Gastroesophageal sphincter (tissue), 4 donors: ENCODE measurements around the gene ABHD8. TPM values are rescaled to one million over a fixed set of nuclear protein-coding genes. Genes with fewer than 3 reads are reported as not detected.

Experiments
- ATAC-seq: fragments of 150-250 bp; one replicate; pipeline ENCODE4 v1.9.1; 2016; ENCODE audit warnings: mild to moderate bottlenecking, moderate library complexity
- H3K27ac ChIP-seq, 4 donors: fragments of 200-600 bp; sonication (generic) in 3 of 4; 1 replicate in 3 of 4; 2 replicates in 1 of 4; pipeline ENCODE4 v1.5.1; 2016 to 2019
- H3K27me3 ChIP-seq: fragments of 200-600 bp; sonication (generic); one replicate; pipeline ENCODE4 v1.5.1; 2019
- H3K36me3 ChIP-seq, 2 donors: fragments of 200-600 bp; sonication (generic); one replicate each; pipeline ENCODE4 v1.5.1; 2019; ENCODE audit warnings: control low read depth in 1 of 2
- H3K4me1 ChIP-seq, 3 donors: fragments of 200-600 bp; sonication (generic); 1 replicate in 2 of 3; 2 replicates in 1 of 3; pipeline ENCODE4 v1.5.1; 2016 to 2019; ENCODE audit warnings: control low read depth in 2 of 3
- H3K4me3 ChIP-seq, 2 donors: fragments of 200-600 bp; sonication (generic); one replicate each; pipeline ENCODE4 v1.5.1; 2019; ENCODE audit warnings: mild to moderate bottlenecking in 1 of 2, moderate library complexity in 1 of 2
- H3K9me3 ChIP-seq, 3 donors: fragments of 200-600 bp; sonication (generic); one replicate each; pipeline ENCODE4 v1.5.1; 2017 to 2019; ENCODE audit warnings: control low read depth in 2 of 3
- EP300 ChIP-seq: sonication (generic); formaldehyde crosslinking; IDR thresholded peaks from one replicate; pipeline ENCODE4 v1.6.1; 2017; ENCODE audit warnings: antibody characterized with exemption, mild to moderate bottlenecking
- POLR2A ChIP-seq, 2 donors: fragments of 450-650 bp; IDR thresholded peaks; one replicate each; pipeline ENCODE4 v1.6.1; 2017; ENCODE audit warnings: antibody characterized with exemption in 2 of 2, mild to moderate bottlenecking in 2 of 2, moderate library complexity in 1 of 2
- POLR2AphosphoS5 ChIP-seq: sonication (generic); formaldehyde crosslinking; IDR thresholded peaks from one replicate; pipeline ENCODE4 v1.6.1; 2017; ENCODE audit warnings: antibody characterized with exemption
- WGBS, 2 donors: methylation state at CpG; one replicate each; pipeline ENCODE4 v1.1.5; 2018; ENCODE audit warnings: low coverage in 1 of 2; 5-methylcytosine and 5-hydroxymethylcytosine counted together
- total RNA-seq, 4 donors: library from RNA; depleted of rRNA; stranded (reverse); fragments of >200 nt; gene quantifications; one replicate each; pipeline ENCODE4 v1.1.0, GENCODE V29; 2016
- TF ChIP-seq, protein P1 (sequence below), 4 experiments: fragments of 200-600 bp in 2 of 4; fragments of 450-650 bp in 2 of 4; sonication (generic) in 1 of 4; IDR thresholded peaks; one replicate each; pipeline ENCODE4 v1.5.1; 2017 to 2019; ENCODE audit warnings: antibody characterized with exemption in 4 of 4, mild to moderate bottlenecking in 2 of 4, moderate library complexity in 2 of 4

ABHD8 gene
- total RNA-seq, 4 donors from 2014 or later: 13.2 to 34.4 (median 24.3) TPM

DNA sequence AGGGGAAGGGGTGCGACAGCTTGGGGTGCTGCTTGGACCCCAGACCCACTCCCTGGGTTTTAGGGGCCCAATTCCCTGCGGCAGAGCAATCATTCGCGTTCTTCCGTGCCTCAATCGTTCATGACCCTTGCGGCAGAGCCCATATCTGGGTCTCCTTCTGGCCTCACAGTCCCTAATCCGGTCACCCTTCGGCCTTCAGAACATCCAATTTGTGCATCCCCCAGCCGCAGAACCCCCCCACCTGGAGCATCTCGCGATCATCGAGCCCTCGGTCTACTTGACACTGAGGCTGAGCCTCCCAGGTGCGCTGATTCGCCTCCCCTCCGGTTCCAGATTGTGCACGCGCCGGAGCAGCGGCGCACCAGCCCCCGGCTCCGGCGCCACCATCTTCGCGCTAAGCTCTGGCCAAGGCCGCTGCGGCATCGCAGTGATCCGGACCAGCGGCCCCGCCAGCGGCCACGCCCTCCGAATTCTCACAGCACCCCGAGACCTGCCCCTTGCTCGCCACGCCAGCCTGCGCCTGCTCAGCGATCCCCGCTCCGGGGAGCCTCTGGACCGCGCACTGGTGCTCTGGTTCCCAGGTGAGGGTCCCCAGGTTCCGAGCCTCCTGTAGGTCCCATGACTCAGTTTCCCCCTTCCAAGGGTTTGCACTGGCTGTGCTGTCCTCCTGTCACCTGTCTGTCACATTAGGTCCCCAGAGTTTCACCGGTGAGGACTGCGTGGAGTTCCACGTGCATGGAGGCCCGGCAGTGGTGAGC, 34.6 kb upstream of the ABHD8 start:
- TF ChIP-seq POLR2AphosphoS5 (no peak), POLR2A (IDR thresholded peaks at IDR 0.05) (no peak), EP300 (no peak)
- TF ChIP-seq, protein P1, sequence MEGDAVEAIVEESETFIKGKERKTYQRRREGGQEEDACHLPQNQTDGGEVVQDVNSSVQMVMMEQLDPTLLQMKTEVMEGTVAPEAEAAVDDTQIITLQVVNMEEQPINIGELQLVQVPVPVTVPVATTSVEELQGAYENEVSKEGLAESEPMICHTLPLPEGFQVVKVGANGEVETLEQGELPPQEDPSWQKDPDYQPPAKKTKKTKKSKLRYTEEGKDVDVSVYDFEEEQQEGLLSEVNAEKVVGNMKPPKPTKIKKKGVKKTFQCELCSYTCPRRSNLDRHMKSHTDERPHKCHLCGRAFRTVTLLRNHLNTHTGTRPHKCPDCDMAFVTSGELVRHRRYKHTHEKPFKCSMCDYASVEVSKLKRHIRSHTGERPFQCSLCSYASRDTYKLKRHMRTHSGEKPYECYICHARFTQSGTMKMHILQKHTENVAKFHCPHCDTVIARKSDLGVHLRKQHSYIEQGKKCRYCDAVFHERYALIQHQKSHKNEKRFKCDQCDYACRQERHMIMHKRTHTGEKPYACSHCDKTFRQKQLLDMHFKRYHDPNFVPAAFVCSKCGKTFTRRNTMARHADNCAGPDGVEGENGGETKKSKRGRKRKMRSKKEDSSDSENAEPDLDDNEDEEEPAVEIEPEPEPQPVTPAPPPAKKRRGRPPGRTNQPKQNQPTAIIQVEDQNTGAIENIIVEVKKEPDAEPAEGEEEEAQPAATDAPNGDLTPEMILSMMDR (IDR thresholded peaks at IDR 0.05): no peak
- ATAC-seq: no peak
- H3K4me1 ChIP-seq: peaks cover 0 to 49% (median 24%) of the 10 kb centered on the region in 3 donors
- H3K36me3 ChIP-seq: peaks cover 0 to 34% of the 10 kb centered on the region in 2 donors
- no peaks in the 10 kb centered on the region for H3K27me3 ChIP-seq
- H3K9me3 ChIP-seq: no peaks in the 10 kb centered on the region
- H3K4me3 ChIP-seq: peak overlapping the region; percentile 69 to 83
- H3K27ac ChIP-seq: peak overlapping the region in 3 of 4 donors; percentile 88 to 97 (median 92)
- WGBS, 2 donors: 0% methylated on average over 6 to 8 of the region's 50 CpGs

DNA sequence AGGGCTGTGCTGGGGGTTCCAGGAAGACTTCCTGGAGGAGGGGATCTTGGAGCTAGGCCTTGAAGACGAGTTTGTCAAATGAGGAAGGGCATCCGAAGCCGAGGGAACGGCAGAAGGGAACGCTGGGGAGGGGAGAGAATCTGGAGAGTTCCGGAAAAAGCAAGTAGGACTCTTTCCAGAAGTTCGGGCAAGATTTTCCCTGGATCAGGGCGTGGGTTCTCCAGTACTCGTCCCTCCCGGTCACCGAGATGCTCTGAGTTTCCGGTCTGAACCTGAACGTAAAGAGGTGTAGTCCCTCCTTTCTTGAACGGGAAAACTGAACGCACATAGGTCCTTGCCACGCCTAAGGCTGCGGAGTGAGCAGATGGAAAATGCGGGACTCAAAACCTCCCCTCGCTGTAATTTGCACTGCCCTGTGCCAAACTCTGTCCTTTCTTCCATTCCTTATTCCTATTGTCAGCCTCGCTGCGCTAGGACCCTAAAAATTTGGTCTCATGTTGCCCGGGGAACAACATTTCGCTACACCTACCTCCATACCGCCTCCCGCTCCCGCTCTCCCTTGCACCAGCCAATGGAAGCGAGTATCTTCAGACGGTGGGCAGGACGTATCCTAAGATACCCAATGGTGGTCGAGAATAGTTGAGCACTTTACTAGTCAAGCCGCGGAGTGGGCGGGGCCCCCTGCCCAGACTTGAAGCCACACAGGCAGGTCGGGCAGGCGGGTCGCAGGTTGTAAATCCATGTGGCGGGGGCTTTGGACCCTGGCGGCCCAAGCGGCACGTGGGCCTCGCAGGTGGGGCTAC, 33.8 kb upstream of the ABHD8 start, which contains the start of gene GTPBP3:
Gene GTPBP3, plus strand, starts transcription at position 682 of the 803 bp plus-strand sequence. Its CDS starts 59 bp downstream, at position 741.
- Histone ChIP-seq H3K4me3 (peak within 1 kb of the TSS; percentile 69 to 83), H3K27ac (peak within 1 kb of the TSS; percentile 81 to 97 (median 90)), H3K27me3 (no peaks in the 10 kb centered on the region), H3K36me3 (peaks cover 0 to 29% of the 10 kb centered on the region in 2 donors), H3K4me1 (peaks cover 0 to 50% (median 24%) of the 10 kb centered on the region in 3 donors), H3K9me3 (no peaks in the 10 kb centered on the region)
- peak; percentile 8 to 25 for TF ChIP-seq POLR2A (IDR thresholded peaks at IDR 0.05)
- peak; percentile 25 for TF ChIP-seq POLR2AphosphoS5
- TF ChIP-seq, protein P1 (IDR thresholded peaks at IDR 0.05): no peak
- no peak for TF ChIP-seq EP300
- peak; percentile 93 for ATAC-seq
- WGBS, 2 donors: 1 to 4% methylated on average over 11 to 26 of the region's 41 CpGs

DNA sequence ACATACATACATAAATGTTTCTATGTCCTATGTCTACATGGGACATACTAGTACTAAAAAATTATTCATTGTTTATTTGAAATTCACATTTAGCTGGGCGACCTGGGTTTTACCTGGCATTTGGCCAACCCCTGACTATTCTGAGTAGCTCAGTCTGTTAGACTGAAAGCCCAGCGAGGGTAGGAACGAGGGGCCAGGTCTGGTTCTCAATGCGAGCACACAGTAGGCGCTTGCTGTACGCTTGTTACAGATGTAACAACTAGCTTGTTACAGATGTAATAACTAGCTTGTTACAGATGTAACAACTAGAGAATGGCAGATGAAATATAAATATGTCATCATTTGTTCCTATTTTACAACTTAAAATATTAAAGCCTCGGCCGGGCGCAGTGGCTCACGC, 32.4 kb upstream of the ABHD8 start:
- Histone ChIP-seq H3K4me3 (no peak overlapping the region), H3K9me3 (no peaks in the 10 kb centered on the region), H3K4me1 (peaks cover 0 to 50% (median 24%) of the 10 kb centered on the region in 3 donors), H3K27me3 (peaks cover 10% of the 10 kb centered on the region), H3K36me3 (peaks cover 0 to 22% of the 10 kb centered on the region in 2 donors), H3K27ac (peak overlapping the region in 1 of 4 donors; percentile 63)
- no peak for ATAC-seq
- 62 to 69% methylated on average over 9 to 10 of the region's 10 CpGs for WGBS, 2 donors
- no peak for TF ChIP-seq POLR2A (IDR thresholded peaks at IDR 0.05)
- TF ChIP-seq, protein P1 (IDR thresholded peaks at IDR 0.05): no peak
- TF ChIP-seq POLR2AphosphoS5: no peak
- TF ChIP-seq EP300: no peak

DNA sequence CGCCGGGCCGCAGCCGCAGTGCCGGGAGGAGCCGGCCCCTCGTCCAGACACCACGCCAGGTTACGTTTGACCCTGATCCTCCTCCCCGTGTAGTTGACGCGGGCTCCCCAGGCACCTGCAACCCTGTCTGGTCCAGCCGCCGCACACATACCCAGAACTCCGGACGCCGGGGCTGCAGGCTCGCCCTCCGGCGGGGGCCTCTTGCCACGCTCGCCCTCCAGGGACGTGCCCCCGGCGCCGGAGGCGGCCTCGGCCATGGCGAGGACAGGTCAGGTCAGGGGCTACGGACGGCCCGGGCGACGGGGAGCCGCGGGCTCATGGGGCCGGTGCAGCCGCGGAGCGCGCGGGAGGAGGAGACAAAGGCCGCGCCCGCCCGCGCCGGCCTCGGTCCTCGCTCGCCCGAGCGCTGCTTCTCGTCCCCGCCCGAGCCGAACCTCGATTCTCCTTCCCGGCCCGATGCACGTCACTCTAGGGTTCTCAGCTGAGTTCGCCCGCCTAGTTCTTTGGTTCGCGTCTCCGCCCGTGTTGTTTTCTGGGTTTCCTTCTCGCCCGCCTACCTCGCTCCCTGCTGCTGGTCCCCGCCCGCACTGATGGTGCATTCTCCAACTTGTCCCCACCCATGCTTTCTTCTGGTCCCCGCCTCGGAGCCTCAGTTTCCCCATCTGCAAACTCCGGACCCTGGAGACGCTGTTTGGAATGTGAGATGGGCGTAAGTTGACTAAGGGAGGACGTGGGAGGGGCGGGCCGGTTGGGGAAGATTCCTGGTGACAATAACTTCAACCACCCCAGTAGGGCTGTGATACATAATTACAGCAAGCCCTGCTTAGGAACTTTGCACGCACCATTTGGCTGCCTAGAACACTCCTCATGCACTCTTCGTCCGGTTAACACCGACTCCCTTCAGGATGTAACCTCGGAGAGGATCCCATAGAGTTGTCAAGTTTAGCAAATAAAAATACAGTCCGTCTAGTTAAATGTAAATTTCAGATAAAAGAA, 31.5 kb upstream of the ABHD8 start, which contains the start of gene ANO8:
Gene ANO8, minus strand, starts transcription at position 442 of the 996 bp plus-strand sequence. Its CDS starts 185 bp downstream, at position 257.
- 5 to 14% methylated on average over 4 to 16 of the region's 86 CpGs for WGBS, 2 donors
- Histone ChIP-seq H3K27ac (peak within 1 kb of the TSS in 3 of 4 donors; percentile 76 to 83 (median 79)), H3K9me3 (no peaks in the 10 kb centered on the region), H3K27me3 (peaks cover 19% of the 10 kb centered on the region), H3K36me3 (peaks cover 0 to 26% of the 10 kb centered on the region in 2 donors), H3K4me3 (peak within 1 kb of the TSS; percentile 74 to 84), H3K4me1 (peaks cover 0 to 50% (median 24%) of the 10 kb centered on the region in 3 donors)
- ATAC-seq: peak; percentile 84
- TF ChIP-seq, protein P1 (IDR thresholded peaks at IDR 0.05): peak in 1 of 4 experiments; percentile 10
- TF ChIP-seq POLR2A (IDR thresholded peaks at IDR 0.05) (peak in 1 of 2 donors; percentile 6), EP300 (no peak), POLR2AphosphoS5 (peak; percentile 36)
